Muscle layer of duodenum (tissue), 2 donors: ENCODE measurements around the gene FAM199X.

Experiments
- H3K27ac ChIP-seq: one replicate; pipeline ENCODE4 v1.7.0; 2013; ENCODE audit warnings: mild to moderate bottlenecking, low read length
- H3K27me3 ChIP-seq: one replicate; pipeline ENCODE4 v1.7.0; 2013; ENCODE audit warnings: low read depth, mild to moderate bottlenecking, control low read depth, low read length
- H3K36me3 ChIP-seq, 2 donors: one replicate each; pipeline ENCODE4 v1.7.0; 2013; ENCODE audit warnings: low read length in 2 of 2, control low read depth in 1 of 2, mild to moderate bottlenecking in 1 of 2; ENCODE audit not compliant: insufficient read depth in 2 of 2, control insufficient read depth in 1 of 2
- H3K4me1 ChIP-seq, 2 donors: one replicate each; pipeline ENCODE4 v1.7.0; 2013; ENCODE audit warnings: low read length in 2 of 2, mild to moderate bottlenecking in 2 of 2, control low read depth in 1 of 2, moderate library complexity in 1 of 2; ENCODE audit not compliant: insufficient read depth in 2 of 2, control insufficient read depth in 1 of 2
- H3K4me3 ChIP-seq, 2 donors: one replicate each; pipeline ENCODE4 v1.7.0; 2013; ENCODE audit warnings: low read length in 2 of 2, low read depth in 1 of 2, mild to moderate bottlenecking in 1 of 2
- H3K9me3 ChIP-seq, 2 donors: one replicate each; pipeline ENCODE4 v1.7.0; 2013; ENCODE audit warnings: low read length in 2 of 2, control low read depth in 1 of 2, mild to moderate bottlenecking in 1 of 2; ENCODE audit not compliant: control insufficient read depth in 1 of 2
- donor health status: healthy.

Gene FAM199X

DNA sequence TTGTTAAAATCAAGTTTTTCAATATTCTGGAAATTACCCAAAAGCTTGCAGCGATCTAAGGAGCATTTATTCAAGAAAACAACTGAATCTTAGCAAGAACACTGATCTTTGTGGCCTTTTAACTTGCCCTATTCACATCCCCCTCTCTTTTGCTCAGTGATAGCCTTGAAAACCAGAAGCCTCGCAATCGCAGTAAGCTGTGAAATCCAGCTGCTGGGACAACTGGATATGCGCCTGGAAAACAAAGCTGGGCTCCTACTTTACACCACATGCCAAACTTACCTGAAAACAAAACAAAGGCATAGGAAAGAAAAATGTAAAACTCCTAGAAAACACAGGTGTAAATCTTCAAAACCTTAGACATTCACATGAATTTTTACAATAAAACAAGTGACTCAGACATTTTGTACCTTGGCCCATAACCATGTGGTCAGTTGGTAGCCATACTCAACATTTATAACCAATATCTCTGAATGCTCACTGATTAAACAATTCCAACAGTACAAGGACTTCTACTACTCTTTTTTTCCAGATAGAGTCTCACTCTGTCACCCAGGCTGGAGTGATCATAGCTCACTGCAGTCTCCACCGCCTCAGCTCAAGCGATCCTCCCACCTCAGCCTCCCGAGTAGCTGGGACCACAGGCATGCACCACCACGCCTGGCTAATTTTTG lies 25.0 kb upstream of the FAM199X start:
- no peaks in the 10 kb centered on the region for H3K27me3 ChIP-seq
- no peak overlapping the region for H3K27ac ChIP-seq
- H3K9me3 ChIP-seq, result no peaks in the 10 kb centered on the region
- H3K36me3 ChIP-seq, result no peaks in the 10 kb centered on the region
- no peak overlapping the region for H3K4me3 ChIP-seq
- H3K4me1 ChIP-seq, result no peaks in the 10 kb centered on the region

DNA sequence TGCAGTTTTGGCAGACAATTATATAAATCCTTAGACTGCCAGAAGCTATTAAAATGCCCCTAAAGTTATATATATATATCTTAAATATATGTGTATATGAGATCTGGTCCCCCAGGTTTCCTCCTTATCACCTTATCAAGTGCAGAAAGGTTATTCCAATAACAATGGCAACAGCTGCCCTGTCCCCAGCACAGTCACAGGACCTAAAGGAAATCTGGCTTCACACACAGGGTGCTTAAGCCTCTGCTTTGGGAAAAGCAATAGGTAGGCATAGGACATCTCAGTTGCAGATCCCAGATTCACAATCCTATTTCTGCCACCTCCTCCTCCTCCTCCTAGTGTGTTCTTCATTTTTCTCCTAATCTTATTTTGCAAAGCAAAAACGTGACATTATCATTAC lies 15.2 kb upstream of the FAM199X start:
- peaks cover 0 to 8% of the 10 kb centered on the region in 2 donors for H3K4me1 ChIP-seq
- H3K27me3 ChIP-seq, result no peaks in the 10 kb centered on the region
- H3K4me3 ChIP-seq, result no peak overlapping the region
- H3K36me3 ChIP-seq, result no peaks in the 10 kb centered on the region
- H3K27ac ChIP-seq, result no peak overlapping the region
- H3K9me3 ChIP-seq, result no peaks in the 10 kb centered on the region

DNA sequence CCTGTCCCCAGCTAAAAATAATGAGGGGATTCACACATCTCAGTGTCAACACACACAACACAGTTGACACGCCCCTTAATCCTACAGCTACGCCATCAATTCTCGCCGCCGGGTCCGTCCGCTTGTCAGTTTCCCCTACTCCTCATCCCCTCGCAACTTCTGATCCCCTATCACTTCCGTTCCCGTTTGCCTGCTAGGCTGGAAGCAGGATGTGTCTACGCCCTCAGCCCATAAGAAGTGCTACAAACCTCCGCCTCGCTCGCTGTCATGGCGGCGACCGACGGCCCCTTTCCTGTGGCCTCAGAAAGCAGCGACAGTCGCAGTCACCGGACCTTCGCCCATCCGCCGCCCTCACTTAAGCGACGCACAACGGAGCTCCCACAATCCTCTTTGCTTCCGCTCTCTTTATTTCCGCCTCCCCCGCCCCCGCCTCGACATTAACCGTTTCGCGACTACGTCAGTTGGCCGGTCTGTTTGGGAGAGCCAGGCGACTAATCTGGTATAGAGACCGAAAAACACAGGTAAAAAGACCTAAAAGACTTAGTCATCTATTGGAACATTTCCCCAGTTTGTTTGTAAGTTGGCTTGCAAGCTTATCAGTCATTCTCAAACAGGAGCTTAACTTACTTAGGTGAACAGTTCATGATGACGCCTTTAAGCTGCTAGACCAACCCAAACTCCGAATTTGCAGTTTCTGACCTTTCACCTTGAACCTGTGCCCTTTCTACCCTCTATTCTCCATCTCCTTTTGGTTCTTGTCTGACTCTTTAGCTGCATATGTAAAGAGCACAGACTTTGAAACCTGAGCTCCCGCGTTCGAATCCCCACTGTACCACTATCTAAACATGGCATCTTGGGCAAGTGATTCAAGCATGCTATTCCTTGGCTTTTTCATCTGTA lies 9.4 kb upstream of the FAM199X start, which contains the start of gene SLC25A53:
TSS of gene SLC25A53 (minus strand) at position 380 of the 900 bp plus-strand sequence. CDS start 51,752 bp downstream, outside the sequence.
- no peaks in the 10 kb centered on the region for H3K9me3 ChIP-seq
- peaks cover 0 to 15% of the 10 kb centered on the region in 2 donors for H3K4me1 ChIP-seq
- peak within 1 kb of the TSS; percentile 73 to 89 for H3K4me3 ChIP-seq
- peak within 1 kb of the TSS; percentile 87 for H3K27ac ChIP-seq
- no peaks in the 10 kb centered on the region for H3K36me3 ChIP-seq
- H3K27me3 ChIP-seq, result no peaks in the 10 kb centered on the region

- H3K4me1 ChIP-seq, result peaks cover 0 to 12% of the 10 kb centered on the region in 2 donors
- peak overlapping the region; percentile 39 for H3K27ac ChIP-seq
- peak overlapping the region; percentile 76 to 82 for H3K4me3 ChIP-seq
- H3K36me3 ChIP-seq, result no peaks in the 10 kb centered on the region
- no peaks in the 10 kb centered on the region for H3K27me3 ChIP-seq
- H3K9me3 ChIP-seq, result no peaks in the 10 kb centered on the region
Measured at GRCh38 chrX:104166735-104167436, 633 bp downstream of the FAM199X start.

DNA sequence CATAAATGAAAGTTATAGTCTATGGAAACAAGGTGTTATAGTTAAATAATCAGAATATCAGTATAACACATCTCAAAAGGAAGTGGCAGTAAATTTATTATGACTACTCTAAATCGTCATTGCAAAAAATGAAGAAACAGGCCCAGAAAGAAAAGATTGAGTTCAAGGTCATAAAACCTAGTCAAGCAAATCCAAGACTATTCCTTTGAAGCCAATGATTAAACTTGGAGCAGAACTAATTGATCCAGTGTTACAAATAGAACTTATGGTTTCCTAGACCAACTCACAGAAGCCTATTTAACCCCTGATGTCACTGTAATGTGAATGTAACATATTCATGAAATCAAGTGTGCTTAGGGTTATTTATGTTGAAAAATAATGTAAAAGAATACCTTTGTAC lies 1.9 kb downstream of the FAM199X start:
- Histone ChIP-seq H3K4me1 (peaks cover 0 to 12% of the 10 kb centered on the region in 2 donors), H3K27me3 (no peaks in the 10 kb centered on the region), H3K27ac (no peak overlapping the region), H3K9me3 (no peaks in the 10 kb centered on the region), H3K4me3 (peak overlapping the region in 1 of 2 donors; percentile 82), H3K36me3 (no peaks in the 10 kb centered on the region)

DNA sequence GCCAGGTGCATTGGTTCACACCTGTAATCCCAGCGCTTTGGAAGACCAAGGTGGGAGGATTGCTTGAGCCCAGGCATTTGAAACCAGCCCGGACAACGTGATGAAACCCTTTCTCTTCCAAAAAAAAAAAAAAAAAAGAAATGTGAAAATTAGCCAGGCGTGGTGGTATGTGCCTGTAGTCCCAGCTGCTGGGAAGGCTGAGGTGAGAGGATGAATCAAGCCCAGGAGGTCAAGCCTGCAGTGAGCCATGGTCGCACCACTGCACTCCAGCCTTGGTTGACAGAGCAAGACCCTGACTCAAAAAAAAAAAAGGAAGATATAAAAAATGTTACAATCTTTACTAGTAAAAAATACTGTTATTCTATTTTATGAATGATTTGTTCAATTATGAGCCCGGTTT lies 5.9 kb downstream of the FAM199X start:
- Histone ChIP-seq H3K4me3 (no peak overlapping the region), H3K27ac (no peak overlapping the region), H3K36me3 (peaks cover 0 to 4% of the 10 kb centered on the region in 2 donors), H3K9me3 (no peaks in the 10 kb centered on the region), H3K27me3 (no peaks in the 10 kb centered on the region), H3K4me1 (peaks cover 0 to 11% of the 10 kb centered on the region in 2 donors)

DNA sequence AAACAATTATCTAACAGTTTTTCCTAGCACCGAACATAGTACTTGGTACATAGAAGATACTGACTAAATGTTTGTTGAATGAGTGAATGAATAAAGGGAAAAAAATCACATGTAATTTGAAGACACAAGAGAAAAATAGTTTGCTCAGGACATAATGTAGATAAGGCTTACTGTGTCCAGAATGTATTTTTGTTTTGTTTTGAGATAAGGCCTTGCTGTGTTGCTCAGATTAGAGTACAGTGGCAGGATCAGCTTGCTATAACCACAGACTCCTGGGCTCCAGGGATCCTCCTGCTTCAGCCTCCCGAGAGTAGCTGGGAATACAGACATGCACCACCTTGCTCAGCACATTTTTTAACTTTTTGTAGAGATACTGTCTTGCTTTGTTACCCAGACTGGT lies 6.5 kb downstream of the FAM199X start:
- Histone ChIP-seq H3K4me3 (no peak overlapping the region), H3K36me3 (peaks cover 0 to 4% of the 10 kb centered on the region in 2 donors), H3K27me3 (no peaks in the 10 kb centered on the region), H3K27ac (no peak overlapping the region), H3K9me3 (no peaks in the 10 kb centered on the region), H3K4me1 (peaks cover 0 to 4% of the 10 kb centered on the region in 2 donors)

DNA sequence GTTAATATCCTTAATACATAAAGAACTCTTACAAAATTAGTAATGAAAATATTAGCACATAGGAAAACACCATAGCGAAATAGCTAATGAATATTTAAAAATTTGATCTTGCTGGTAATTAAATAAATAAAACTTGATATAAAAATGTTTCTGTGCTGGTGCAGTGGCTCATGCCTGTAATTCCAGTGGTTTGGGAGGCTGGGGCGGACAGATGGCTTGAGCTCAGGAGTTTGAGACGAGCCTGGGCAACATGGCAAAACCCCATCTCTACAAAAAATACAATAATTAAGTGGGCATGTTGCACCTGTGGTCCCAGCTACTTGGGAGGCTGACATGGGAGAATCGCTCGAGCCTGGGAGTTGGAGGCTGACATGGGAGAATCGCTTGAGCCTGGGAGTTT lies 7.6 kb downstream of the FAM199X start:
- no peaks in the 10 kb centered on the region for H3K9me3 ChIP-seq
- H3K4me1 ChIP-seq, result no peaks in the 10 kb centered on the region
- no peak overlapping the region for H3K4me3 ChIP-seq
- H3K27me3 ChIP-seq, result no peaks in the 10 kb centered on the region
- no peak overlapping the region for H3K27ac ChIP-seq
- H3K36me3 ChIP-seq, result peaks cover 0 to 4% of the 10 kb centered on the region in 2 donors

DNA sequence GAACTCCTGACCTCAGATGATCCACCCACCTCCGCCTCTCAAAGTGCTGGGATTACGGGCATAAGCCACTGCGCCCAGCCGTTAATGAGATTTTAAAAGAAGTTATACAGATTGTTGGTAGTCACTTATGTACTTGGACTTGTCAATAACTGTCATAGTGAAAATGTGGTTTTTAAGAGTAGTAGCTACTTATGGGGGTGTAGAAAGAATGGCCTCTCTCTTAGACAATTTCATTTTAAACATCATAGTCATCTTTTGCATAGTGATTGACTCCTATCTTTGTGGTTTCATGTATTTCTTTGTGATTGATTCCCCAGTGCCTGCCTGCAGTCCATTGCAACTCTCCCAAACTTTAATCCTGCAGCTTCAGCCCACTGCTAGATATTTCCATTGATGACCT lies 17.4 kb downstream of the FAM199X start:
- H3K27me3 ChIP-seq, result no peaks in the 10 kb centered on the region
- no peaks in the 10 kb centered on the region for H3K9me3 ChIP-seq
- no peaks in the 10 kb centered on the region for H3K4me1 ChIP-seq
- peaks cover 7 to 23% of the 10 kb centered on the region in 2 donors for H3K36me3 ChIP-seq
- no peak overlapping the region for H3K4me3 ChIP-seq
- H3K27ac ChIP-seq, result no peak overlapping the region

- Histone ChIP-seq H3K4me3 (no peak overlapping the region), H3K4me1 (no peaks in the 10 kb centered on the region), H3K36me3 (peaks cover 18 to 46% of the 10 kb centered on the region in 2 donors), H3K27ac (no peak overlapping the region), H3K27me3 (no peaks in the 10 kb centered on the region), H3K9me3 (no peaks in the 10 kb centered on the region)
Measured at GRCh38 chrX:104187931-104188330, 21.7 kb downstream of the FAM199X start.

DNA sequence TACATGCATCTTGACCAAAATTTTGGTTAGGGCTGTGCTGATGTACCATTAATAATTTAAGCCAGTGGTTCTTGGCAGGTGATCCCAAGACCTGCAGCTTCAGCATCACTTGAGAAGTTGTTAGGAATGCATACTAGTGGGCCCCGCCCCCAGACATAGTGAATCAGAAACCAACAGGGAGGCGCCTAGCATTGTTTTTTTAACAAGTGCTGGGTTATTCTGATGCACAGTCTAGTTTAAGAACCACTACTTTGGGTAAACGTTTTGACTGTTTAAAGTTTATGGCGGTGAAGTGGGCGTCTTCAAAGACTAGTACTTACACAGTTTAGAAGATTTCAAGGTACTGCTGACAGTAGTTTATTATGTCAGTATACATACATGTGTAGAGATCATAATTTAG lies 23.6 kb downstream of the FAM199X start:
- peaks cover 18 to 47% of the 10 kb centered on the region in 2 donors for H3K36me3 ChIP-seq

More for the DNA sequence above, 23.6 kb downstream of the FAM199X start:
- Histone ChIP-seq H3K9me3 (no peaks in the 10 kb centered on the region), H3K4me3 (no peak overlapping the region), H3K27ac (no peak overlapping the region), H3K4me1 (no peaks in the 10 kb centered on the region), H3K27me3 (no peaks in the 10 kb centered on the region)
